ENCODE measurements around the gene CPS1.

CPS1 gene

DNA sequence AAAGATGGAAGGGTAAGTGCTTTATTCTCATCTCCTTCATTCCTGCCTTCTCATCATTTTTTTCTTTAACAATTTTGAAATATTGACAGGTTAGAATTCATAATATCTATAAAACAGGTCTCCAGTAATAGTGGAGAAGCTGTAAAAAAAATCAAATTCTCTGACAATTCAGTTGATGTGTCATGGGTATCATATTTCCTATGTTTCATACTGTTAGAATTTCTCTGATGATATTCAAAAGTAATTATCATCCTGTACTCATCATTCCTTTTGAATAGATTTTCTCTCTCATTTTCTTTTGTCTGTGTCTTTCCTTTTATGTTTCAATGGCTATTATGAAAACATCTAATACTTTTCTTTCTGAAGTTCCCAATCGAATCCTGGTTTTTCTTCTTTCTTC lies 97.7 kb downstream of the CPS1 start:
- in situ Hi-C loops (cut with HindIII; ENCODE audit: low sequenced_read_pairs) = no loop called here
- no peak overlapping the region for H3K4me3 ChIP-seq (ENCODE audit: low read depth, low read length)
- TF ChIP-seq, protein P1, sequence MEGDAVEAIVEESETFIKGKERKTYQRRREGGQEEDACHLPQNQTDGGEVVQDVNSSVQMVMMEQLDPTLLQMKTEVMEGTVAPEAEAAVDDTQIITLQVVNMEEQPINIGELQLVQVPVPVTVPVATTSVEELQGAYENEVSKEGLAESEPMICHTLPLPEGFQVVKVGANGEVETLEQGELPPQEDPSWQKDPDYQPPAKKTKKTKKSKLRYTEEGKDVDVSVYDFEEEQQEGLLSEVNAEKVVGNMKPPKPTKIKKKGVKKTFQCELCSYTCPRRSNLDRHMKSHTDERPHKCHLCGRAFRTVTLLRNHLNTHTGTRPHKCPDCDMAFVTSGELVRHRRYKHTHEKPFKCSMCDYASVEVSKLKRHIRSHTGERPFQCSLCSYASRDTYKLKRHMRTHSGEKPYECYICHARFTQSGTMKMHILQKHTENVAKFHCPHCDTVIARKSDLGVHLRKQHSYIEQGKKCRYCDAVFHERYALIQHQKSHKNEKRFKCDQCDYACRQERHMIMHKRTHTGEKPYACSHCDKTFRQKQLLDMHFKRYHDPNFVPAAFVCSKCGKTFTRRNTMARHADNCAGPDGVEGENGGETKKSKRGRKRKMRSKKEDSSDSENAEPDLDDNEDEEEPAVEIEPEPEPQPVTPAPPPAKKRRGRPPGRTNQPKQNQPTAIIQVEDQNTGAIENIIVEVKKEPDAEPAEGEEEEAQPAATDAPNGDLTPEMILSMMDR (IDR thresholded peaks at IDR 0.05; ENCODE audit: low read depth, low read length) = no peak
- DNase-seq (ENCODE audit: low read depth, low spot score) = no peak

DNA sequence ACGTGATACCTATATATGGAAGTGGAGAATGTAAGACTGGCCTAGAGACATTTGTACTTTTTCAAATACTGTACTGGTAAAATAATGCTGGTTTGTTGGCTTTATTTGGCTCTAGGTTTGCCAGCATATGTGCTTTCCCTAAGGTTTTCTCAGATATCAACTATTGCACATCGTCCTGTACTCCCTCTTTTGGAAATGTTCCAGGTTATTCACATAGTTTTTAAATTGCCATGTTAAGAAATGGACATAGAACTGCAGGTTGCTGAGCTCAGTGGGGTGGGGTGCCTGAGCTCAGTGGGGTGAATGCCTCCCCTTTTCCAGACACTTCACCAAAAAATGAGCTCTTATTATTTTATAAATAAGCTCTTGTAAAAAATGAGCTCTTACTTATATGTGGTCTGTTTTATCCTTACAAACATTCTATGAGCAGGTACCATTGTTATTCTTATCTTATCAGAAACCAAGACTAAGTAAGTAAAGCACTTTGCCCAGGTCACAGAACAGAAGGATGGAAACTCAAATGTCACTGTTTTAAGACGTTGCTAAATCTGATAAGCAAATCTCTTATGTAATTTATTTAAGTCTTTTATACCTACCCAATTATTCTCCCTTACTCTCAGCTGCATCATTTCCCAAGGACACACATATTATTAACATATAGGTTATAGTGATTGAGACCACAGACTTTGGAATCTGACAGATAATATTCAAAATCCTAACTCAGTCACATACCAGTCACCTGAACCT lies 99.0 kb downstream of the CPS1 start:
- no peak overlapping the region for H3K4me3 ChIP-seq (ENCODE audit: low read depth, low read length)
- in situ Hi-C loops (cut with HindIII; ENCODE audit: low sequenced_read_pairs) = no loop called here
- TF ChIP-seq, protein P1 (IDR thresholded peaks at IDR 0.05; ENCODE audit: low read depth, low read length) = no peak
- DNase-seq (ENCODE audit: low read depth, low spot score) = no peak

DNA sequence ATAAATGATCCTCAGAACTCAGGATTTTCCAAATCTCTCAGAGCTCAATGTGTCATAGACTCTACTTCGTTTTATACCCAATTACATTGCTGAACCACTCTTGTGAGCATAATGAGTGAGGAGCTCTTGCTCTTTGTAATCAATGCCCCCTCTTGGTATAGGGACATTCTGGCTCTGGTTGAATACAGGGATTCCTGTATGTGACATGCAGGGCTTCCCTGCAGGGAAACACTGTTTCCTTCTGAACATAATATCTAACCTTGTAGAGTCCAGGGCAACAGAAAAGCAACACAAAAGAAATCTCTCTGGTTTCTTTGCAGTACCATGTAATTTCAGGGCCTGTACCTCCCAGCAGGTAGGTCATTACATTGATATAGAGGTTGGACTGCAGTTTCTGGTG lies 101.5 kb downstream of the CPS1 start:
- TF ChIP-seq, protein P1 (IDR thresholded peaks at IDR 0.05; ENCODE audit: low read depth, low read length) = no peak
- in situ Hi-C loops (cut with HindIII; ENCODE audit: low sequenced_read_pairs) = no loop called here
- no peak for DNase-seq (ENCODE audit: low read depth, low spot score)
- H3K4me3 ChIP-seq (ENCODE audit: low read depth, low read length) = no peak overlapping the region

DNA sequence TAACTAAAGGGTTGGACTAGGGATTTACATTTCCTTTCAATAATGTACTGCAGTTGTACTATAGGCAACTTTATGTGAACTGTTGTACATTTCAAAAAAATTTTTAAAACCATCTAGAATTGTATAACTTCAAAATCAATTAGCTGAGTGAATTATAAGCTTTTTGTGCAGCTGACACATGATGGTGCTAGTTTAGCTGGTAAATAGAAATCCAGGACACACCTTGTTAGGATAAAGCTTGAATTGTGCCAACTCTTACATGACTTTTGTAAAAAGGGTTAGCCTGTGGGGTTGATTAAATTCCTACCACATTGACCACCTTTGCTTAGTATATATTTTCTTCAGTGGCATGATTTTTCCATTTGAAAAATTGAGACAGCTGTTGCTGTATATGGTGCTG lies 104.4 kb downstream of the CPS1 start:
- no peak for DNase-seq (ENCODE audit: low read depth, low spot score)
- no peak overlapping the region for H3K4me3 ChIP-seq (ENCODE audit: low read depth, low read length)
- in situ Hi-C loops (cut with HindIII; ENCODE audit: low sequenced_read_pairs) = no loop called here
- TF ChIP-seq, protein P1 (IDR thresholded peaks at IDR 0.05; ENCODE audit: low read depth, low read length) = no peak

DNA sequence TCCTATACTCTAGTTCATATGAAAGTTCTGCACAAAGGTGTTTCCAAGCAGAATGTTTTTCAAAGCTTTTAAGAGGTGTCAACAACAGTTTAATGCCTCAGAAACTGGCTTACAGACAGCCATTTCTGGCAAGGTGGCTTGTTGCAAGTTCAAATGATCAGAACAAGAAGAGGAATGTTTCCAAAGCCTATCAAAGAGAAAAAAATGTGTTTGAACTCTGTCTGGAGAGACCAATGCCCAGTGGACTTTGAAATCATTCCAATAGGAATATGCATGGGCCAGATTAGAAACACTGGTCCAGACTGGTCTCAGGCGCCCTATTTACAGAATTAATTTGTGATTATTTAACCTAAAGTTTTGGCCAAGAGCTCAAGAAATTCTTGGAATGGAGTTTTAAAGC lies 106.2 kb downstream of the CPS1 start:
- H3K4me3 ChIP-seq (ENCODE audit: low read depth, low read length) = no peak overlapping the region
- DNase-seq (ENCODE audit: low read depth, low spot score) = no peak
- in situ Hi-C loops (cut with HindIII; ENCODE audit: low sequenced_read_pairs) = no loop called here
- TF ChIP-seq, protein P1 (IDR thresholded peaks at IDR 0.05; ENCODE audit: low read depth, low read length) = no peak

DNA sequence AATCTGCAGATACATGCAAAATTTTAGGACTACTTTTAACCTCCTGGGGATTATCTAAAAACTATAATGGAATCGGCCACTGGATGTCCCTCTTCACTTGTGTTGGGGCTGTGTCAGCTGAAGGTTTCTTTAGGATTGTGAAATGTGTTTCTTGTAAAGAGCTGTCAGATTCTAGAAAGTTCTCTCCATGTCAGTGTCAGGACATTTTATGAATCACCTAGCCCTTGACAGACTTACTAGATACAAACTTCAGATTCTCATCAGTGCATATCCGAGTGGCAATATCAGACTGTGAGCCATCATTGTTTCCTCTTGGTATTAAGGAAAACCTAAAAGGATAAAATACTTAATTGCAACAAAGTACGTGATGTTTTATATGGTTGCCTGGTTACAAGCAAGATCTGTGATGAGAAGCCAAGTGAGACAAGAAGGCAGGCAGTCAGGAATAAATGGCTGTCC lies 107.3 kb downstream of the CPS1 start:
- H3K4me3 ChIP-seq (ENCODE audit: low read depth, low read length) = no peak overlapping the region
- peak; percentile 35 for DNase-seq (ENCODE audit: low read depth, low spot score)
- in situ Hi-C loops (cut with HindIII; ENCODE audit: low sequenced_read_pairs) = no loop called here
- TF ChIP-seq, protein P1 (IDR thresholded peaks at IDR 0.05; ENCODE audit: low read depth, low read length) = peak; percentile 1

Measured in astrocyte of the spinal cord (primary cell).